IMR-90 (cell line): ENCODE data around the gene OR2H1.

Experiments
- CEBPB ChIP-seq: IDR thresholded peaks from 2 replicates; pipeline ENCODE4 v1.6.1; 2012; ENCODE audit warnings: low read depth, low read length, improper control_type of control experiment
- CHD1 ChIP-seq: IDR thresholded peaks from 2 replicates; pipeline ENCODE4 v1.6.1; 2012; ENCODE audit warnings: low read depth, low read length, improper control_type of control experiment
- CTCF ChIP-seq: conservative IDR thresholded peaks from 2 replicates; pipeline ENCODE4 v1.5.1; 2012; ENCODE audit warnings: mild to moderate bottlenecking, low read depth, low read length, improper control_type of control experiment
- ELK1 ChIP-seq: fragments of 150-350 bp; IDR thresholded peaks from 2 replicates; pipeline ENCODE4 v1.6.1; 2016; ENCODE audit warnings: low read depth, mild to moderate bottlenecking, low read length, moderate library complexity, borderline replicate concordance
- FOS ChIP-seq: fragments of 150-350 bp; IDR thresholded peaks from 2 replicates; pipeline ENCODE4 v1.6.1; 2016; ENCODE audit warnings: low read depth, low read length
- POLR2A ChIP-seq: IDR thresholded peaks from 2 replicates; pipeline ENCODE4 v1.6.1; 2012; ENCODE audit warnings: mild to moderate bottlenecking, low read depth, low read length
- RAD21 ChIP-seq: IDR thresholded peaks from 2 replicates; pipeline ENCODE4 v1.6.1; 2012; ENCODE audit warnings: low read length, improper control_type of control experiment
- SMC3 ChIP-seq: fragments of 150-350 bp; IDR thresholded peaks from 2 replicates; pipeline ENCODE4 v1.6.1; 2016; ENCODE audit warnings: low read depth, mild to moderate bottlenecking, antibody characterized with exemption, low read length, moderate library complexity
- USF2 ChIP-seq: fragments of 150-350 bp; IDR thresholded peaks from 2 replicates; pipeline ENCODE4 v1.6.1; 2017; ENCODE audit warnings: mild to moderate bottlenecking, antibody characterized with exemption, low read length, low read depth

GRCh38 chr6:29489286-29489685, 32.3 kb downstream of the OR2H1 start:
- TF ChIP-seq POLR2A (no peak), FOS (no peak), USF2 (no peak), CHD1 (no peak), CTCF (no peak), ELK1 (no peak), RAD21 (no peak), SMC3 (no peak), CEBPB (no peak)
